K562 (cell line): ENCODE data around the gene PPIP5K2. TPM values are rescaled to one million over a fixed set of nuclear protein-coding genes. Genes with fewer than 3 reads are reported as not detected.

Source experiments
- KAT7 ChIP-seq: sonication (generic); formaldehyde crosslinking; IDR thresholded peaks from 2 replicates; pipeline ENCODE4 v1.8.0; 2022; ENCODE audit warnings: missing genetic modification reagents, mild to moderate bottlenecking, borderline replicate concordance
- MNT ChIP-seq, 2 experiments: fragments of 450-650 bp; conservative IDR thresholded peaks; 2 replicates each; pipeline ENCODE4 v1.6.1; 2017; ENCODE audit warnings: mild to moderate bottlenecking in 2 of 2, moderate library complexity in 2 of 2
- NR1H2 ChIP-seq: sonication (generic); formaldehyde crosslinking; IDR thresholded peaks from 2 replicates; pipeline ENCODE4 v1.4.0; 2020; ENCODE audit warnings: mild to moderate bottlenecking, missing genetic modification reagents
- SAFB2 ChIP-seq: fragments of 200-400 bp; formaldehyde crosslinking; IDR thresholded peaks from 2 replicates; pipeline ENCODE4 v1.6.1; 2018; ENCODE audit warnings: borderline replicate concordance, low read length, low read depth, moderate library complexity; ENCODE audit not compliant: severe bottlenecking
- STAT5B ChIP-seq: fragments of 250-450 bp; sonication (Bioruptor Pico); IDR thresholded peaks from 2 replicates; pipeline ENCODE4 v1.8.0; 2021; ENCODE audit warnings: mild to moderate bottlenecking, inconsistent platforms
- TFAM ChIP-seq: fragments of 250-450 bp; sonication (Bioruptor Pico); conservative IDR thresholded peaks from 2 replicates; pipeline ENCODE4 v1.5.0; 2021; ENCODE audit warnings: mild to moderate bottlenecking, moderate library complexity
- ZNF589 ChIP-seq: fragments of 200-800 bp; sonication (Bioruptor generic); IDR thresholded peaks from 2 replicates; pipeline ENCODE4 v1.6.1; 2016; ENCODE audit warnings: low read depth, missing genetic modification characterization, missing compliant biosample characterization
- polyA plus RNA-seq, 8 experiments: library from polyadenylated mRNA; depleted of rRNA in 4 of 8; stranded (reverse) in 5 of 8; unstranded in 3 of 8; fragments of >200 nt; fragmentation: Nextera tagmentation in 2 of 8; fragmentation: Illumina TruSeq in 1 of 8; extraction: Ambion mirVana in 2 of 8; extraction: Trizol in 1 of 8; gene quantifications; 2 replicates each; pipeline versions ENCODE4 v1.2.1 to v1.2.3, GENCODE V29; 2011 to 2014; ENCODE audit warnings: inconsistent platforms in 1 of 8, missing spikeins in 1 of 8
- total RNA-seq, 7 experiments: library from RNA; depleted of rRNA in 6 of 7; stranded (reverse); fragments of >200 nt in 6 of 7; fragmentation: Illumina TruSeq in 2 of 7; extraction: Trizol in 2 of 7; gene quantifications; 2 replicates each; pipeline versions ENCODE4 v1.2.1 to v1.2.3, GENCODE V29; 2011 to 2021; ENCODE audit warnings: low replicate concordance in 1 of 7
- TF ChIP-seq, protein P1 (sequence below): fragments of 450-650 bp; IDR thresholded peaks from one replicate; pipeline ENCODE4 v1.6.1; 2018; ENCODE audit warnings: mild to moderate bottlenecking, moderate library complexity; ENCODE audit not compliant: partially characterized antibody
- TF ChIP-seq, protein P2 (sequence below), 2 experiments: IDR thresholded peaks in 1 of 2; conservative IDR thresholded peaks in 1 of 2; 2 replicates each; pipeline ENCODE4 v1.6.1; 2016; ENCODE audit warnings: low read depth in 2 of 2, mild to moderate bottlenecking in 1 of 2, missing compliant biosample characterization in 1 of 2, missing genetic modification characterization in 1 of 2, moderate library complexity in 1 of 2
- TF ChIP-seq, protein P3 (sequence below): fragments of 250-450 bp; sonication (Bioruptor Pico); IDR thresholded peaks from 2 replicates; pipeline ENCODE4 v1.5.0; 2022; ENCODE audit warnings: mild to moderate bottlenecking
- TF ChIP-seq, protein P4 (sequence below): fragments of 250-450 bp; sonication (Bioruptor Pico); IDR thresholded peaks from 2 replicates; pipeline ENCODE4 v1.8.0; 2022; ENCODE audit warnings: inconsistent platforms, mild to moderate bottlenecking, moderate library complexity, borderline replicate concordance
- TF ChIP-seq, protein P5 (sequence below), 2 experiments: fragments of 450-650 bp in 1 of 2; sonication (generic) in 1 of 2; formaldehyde crosslinking; conservative IDR thresholded peaks; 2 replicates each; pipeline versions ENCODE4 v1.4.0 to v1.8.1; 2020 to 2022; ENCODE audit warnings: mild to moderate bottlenecking in 1 of 2, missing genetic modification reagents in 1 of 2
- TF ChIP-seq, protein P6 (sequence below): fragments of 250-450 bp; sonication (Bioruptor Pico); IDR thresholded peaks from 2 replicates; pipeline ENCODE4 v1.4.0; 2020; ENCODE audit warnings: mild to moderate bottlenecking, moderate library complexity

PPIP5K2 gene
- total and polyA plus RNA-seq, 9 of the 15 experiments (the other 6 are each of a cell fraction or from before 2014, with no cell fraction given) = 39.4 to 150 (median 99.1) TPM

DNA sequence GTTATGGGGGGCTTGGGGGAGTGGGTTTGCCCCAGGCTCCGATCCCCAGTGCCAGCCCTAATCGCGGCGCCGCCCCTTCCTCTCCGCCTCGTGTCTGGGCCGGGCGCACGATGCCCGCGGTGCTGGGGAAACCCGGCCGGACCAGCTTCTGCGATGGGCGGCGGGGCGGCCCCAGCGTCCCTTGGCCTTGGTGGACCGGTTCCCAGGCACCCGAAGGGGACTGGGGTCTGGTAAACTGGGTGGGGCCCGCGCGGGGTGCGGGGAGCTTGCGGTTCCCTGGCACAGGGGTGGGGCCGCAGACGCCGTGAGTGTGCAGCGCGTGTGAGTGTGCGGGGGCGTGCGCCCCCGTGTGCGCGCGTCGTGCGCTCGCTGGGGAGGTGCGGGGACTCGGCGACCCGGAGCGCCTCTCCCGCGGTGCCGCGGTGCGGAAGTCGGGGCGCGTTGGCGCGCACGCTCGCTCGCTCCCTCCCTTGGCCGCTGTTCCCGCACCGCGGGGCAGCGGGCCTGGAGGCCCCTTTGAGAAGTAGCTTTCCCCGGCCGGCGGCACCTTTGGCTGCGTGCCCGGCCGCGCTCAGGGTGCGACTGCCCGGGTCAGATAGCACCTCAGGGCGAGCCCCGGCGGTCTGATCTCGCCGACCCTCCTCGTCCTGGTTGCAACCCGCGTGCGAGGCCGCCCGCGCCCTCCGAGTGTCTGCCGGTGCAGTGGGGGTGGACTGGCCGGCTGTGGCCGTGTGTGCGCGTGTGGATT lies 139.0 kb downstream of the PPIP5K2 start (continued):
- TF ChIP-seq, protein P1, sequence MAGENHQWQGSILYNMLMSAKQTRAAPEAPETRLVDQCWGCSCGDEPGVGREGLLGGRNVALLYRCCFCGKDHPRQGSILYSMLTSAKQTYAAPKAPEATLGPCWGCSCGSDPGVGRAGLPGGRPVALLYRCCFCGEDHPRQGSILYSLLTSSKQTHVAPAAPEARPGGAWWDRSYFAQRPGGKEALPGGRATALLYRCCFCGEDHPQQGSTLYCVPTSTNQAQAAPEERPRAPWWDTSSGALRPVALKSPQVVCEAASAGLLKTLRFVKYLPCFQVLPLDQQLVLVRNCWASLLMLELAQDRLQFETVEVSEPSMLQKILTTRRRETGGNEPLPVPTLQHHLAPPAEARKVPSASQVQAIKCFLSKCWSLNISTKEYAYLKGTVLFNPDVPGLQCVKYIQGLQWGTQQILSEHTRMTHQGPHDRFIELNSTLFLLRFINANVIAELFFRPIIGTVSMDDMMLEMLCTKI = no peak
- TF ChIP-seq SAFB2 (no peak), NR1H2 (CRISPR knock-in tag) (no peak), KAT7 (0 out of 2 replicates have a peak, but pooled peaks have one; percentile 41), MNT (conservative IDR thresholded peaks at IDR 0.05) (peak; percentile 51 to 64), STAT5B (CRISPR knock-in tag) (no peak), TFAM (CRISPR knock-in tag) (no peak), ZNF589 (CRISPR knock-in tag) (no peak)
- TF ChIP-seq, protein P2, sequence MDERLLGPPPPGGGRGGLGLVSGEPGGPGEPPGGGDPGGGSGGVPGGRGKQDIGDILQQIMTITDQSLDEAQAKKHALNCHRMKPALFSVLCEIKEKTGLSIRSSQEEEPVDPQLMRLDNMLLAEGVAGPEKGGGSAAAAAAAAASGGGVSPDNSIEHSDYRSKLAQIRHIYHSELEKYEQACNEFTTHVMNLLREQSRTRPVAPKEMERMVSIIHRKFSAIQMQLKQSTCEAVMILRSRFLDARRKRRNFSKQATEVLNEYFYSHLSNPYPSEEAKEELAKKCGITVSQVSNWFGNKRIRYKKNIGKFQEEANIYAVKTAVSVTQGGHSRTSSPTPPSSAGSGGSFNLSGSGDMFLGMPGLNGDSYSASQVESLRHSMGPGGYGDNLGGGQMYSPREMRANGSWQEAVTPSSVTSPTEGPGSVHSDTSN (CRISPR knock-in tag; IDR thresholded peaks at IDR 0.05; ENCODE audit: low read depth) = no peak
- TF ChIP-seq, protein P2 (tag; conservative IDR thresholded peaks at IDR 0.05; ENCODE audit: low read depth) = no peak
- TF ChIP-seq, protein P3, sequence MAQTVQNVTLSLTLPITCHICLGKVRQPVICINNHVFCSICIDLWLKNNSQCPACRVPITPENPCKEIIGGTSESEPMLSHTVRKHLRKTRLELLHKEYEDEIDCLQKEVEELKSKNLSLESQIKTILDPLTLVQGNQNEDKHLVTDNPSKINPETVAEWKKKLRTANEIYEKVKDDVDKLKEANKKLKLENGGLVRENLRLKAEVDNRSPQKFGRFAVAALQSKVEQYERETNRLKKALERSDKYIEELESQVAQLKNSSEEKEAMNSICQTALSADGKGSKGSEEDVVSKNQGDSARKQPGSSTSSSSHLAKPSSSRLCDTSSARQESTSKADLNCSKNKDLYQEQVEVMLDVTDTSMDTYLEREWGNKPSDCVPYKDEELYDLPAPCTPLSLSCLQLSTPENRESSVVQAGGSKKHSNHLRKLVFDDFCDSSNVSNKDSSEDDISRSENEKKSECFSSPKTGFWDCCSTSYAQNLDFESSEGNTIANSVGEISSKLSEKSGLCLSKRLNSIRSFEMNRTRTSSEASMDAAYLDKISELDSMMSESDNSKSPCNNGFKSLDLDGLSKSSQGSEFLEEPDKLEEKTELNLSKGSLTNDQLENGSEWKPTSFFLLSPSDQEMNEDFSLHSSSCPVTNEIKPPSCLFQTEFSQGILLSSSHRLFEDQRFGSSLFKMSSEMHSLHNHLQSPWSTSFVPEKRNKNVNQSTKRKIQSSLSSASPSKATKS (CRISPR knock-in tag) = no peak
- TF ChIP-seq, protein P4, sequence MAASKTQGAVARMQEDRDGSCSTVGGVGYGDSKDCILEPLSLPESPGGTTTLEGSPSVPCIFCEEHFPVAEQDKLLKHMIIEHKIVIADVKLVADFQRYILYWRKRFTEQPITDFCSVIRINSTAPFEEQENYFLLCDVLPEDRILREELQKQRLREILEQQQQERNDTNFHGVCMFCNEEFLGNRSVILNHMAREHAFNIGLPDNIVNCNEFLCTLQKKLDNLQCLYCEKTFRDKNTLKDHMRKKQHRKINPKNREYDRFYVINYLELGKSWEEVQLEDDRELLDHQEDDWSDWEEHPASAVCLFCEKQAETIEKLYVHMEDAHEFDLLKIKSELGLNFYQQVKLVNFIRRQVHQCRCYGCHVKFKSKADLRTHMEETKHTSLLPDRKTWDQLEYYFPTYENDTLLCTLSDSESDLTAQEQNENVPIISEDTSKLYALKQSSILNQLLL (CRISPR knock-in tag) = no peak
- TF ChIP-seq, protein P5, sequence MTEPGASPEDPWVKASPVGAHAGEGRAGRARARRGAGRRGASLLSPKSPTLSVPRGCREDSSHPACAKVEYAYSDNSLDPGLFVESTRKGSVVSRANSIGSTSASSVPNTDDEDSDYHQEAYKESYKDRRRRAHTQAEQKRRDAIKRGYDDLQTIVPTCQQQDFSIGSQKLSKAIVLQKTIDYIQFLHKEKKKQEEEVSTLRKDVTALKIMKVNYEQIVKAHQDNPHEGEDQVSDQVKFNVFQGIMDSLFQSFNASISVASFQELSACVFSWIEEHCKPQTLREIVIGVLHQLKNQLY (CRISPR knock-in tag; conservative IDR thresholded peaks at IDR 0.05) = no peak
- TF ChIP-seq, protein P6, sequence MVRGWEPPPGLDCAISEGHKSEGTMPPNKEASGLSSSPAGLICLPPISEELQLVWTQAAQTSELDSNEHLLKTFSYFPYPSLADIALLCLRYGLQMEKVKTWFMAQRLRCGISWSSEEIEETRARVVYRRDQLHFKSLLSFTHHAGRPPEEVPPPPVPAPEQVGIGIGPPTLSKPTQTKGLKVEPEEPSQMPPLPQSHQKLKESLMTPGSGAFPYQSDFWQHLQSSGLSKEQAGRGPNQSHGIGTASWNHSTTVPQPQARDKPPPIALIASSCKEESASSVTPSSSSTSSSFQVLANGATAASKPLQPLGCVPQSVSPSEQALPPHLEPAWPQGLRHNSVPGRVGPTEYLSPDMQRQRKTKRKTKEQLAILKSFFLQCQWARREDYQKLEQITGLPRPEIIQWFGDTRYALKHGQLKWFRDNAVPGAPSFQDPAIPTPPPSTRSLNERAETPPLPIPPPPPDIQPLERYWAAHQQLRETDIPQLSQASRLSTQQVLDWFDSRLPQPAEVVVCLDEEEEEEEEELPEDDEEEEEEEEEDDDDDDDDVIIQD (CRISPR knock-in tag) = no peak
